Measurements from ENCODE around the gene AADACL2.
"Not testable (repeated sequence)": the region's sequence is repeated elsewhere in the genome, so short reads cannot be mapped to it uniquely, and the experiment has no call there.

AADACL2 gene

GRCh38 chr3:151768393-151768930, 34.7 kb downstream of the AADACL2 start:
- no peak for DNase-seq

DNA sequence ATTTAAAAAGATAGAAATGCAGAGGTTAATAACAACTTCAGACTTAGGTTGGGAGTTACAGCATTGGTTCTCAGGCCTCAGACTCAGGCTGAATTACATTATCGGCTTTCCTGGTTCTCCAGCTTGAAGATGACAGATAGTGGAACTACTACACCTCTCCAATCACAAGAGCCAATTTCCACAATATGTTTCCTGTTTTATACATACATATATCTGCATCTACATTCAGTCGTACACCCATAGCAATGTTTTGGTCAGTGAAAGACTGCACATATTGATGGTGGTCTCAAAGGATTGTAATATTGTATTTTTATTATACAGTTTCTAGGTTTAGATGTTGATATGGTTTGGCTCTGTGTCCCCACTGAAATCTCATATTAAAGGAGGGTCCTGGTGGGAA, 35.4 kb downstream of the AADACL2 start:
- no peak for DNase-seq

DNA sequence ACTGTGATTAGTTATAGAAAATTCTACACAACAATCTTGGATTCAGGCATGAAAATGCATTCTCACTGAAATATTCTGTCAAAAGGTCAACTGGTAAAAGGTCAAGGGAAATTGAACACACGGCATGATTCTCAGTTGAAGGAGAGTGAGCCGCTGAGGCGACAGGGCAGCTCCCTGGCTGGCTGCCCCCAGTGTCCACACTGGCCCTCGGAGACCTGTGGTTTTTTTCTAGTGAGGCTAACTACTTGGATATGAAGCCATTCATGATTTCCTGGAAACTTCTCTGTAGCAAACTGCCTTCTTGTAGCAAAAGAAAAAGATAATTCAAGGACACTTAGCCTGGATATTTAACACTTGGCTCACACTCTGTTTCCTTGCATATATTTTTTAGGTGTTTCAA, 37.2 kb downstream of the AADACL2 start:
- no peak for DNase-seq

DNA sequence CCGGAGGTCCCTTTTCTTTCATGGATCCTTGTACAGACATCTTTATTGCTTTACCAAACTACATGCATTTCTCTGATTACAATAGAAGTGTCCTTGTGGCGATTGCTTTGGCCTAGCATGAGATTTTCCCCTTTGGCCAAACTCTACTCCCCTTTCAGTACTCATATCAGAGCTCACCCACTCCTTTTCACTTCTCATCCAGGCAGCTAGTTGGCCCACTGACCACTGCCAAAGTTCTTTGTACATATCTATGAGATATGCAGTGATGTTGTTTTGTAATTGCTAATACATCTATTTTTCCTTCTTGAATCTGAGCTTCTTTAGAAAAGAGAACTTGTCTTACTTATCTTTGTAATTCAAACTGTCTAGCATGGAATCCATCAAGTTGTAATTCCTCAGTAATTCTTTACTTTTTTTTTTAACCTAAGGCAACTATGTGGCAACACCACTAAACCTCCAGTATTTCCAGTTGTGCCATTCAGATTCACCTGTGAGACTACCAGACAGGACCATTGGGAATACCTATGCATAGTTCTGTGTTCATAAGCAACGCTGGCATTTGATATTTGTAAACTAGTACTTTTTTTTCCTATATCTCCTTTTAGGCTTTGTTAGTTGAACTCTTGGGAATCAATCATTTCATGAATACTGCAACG, 39.2 kb downstream of the AADACL2 start:
- no peak for DNase-seq

DNA sequence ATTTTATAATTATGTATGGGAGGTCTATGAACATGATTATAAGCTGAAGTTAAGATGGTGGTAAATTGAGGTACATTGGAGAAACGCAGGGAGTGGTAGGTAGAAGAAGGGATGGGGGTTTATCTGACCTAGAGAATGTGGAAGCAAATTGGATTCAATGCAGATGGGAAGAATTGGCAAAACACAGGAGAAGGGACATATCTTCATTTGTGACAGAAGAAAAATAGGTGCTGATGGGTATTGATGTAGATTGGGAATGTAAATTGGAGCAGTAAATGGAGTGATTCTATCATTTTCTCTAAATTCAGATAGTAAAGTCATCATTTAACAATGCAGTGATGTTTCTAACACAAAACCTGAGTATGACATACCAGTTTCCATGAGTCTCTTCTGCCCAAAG, 40.5 kb downstream of the AADACL2 start:
- no peak for DNase-seq

- DNase-seq, result no peak
These were observed 41.2 kb downstream of the AADACL2 start for GRCh38 chr3:151774910-151775309.

DNA sequence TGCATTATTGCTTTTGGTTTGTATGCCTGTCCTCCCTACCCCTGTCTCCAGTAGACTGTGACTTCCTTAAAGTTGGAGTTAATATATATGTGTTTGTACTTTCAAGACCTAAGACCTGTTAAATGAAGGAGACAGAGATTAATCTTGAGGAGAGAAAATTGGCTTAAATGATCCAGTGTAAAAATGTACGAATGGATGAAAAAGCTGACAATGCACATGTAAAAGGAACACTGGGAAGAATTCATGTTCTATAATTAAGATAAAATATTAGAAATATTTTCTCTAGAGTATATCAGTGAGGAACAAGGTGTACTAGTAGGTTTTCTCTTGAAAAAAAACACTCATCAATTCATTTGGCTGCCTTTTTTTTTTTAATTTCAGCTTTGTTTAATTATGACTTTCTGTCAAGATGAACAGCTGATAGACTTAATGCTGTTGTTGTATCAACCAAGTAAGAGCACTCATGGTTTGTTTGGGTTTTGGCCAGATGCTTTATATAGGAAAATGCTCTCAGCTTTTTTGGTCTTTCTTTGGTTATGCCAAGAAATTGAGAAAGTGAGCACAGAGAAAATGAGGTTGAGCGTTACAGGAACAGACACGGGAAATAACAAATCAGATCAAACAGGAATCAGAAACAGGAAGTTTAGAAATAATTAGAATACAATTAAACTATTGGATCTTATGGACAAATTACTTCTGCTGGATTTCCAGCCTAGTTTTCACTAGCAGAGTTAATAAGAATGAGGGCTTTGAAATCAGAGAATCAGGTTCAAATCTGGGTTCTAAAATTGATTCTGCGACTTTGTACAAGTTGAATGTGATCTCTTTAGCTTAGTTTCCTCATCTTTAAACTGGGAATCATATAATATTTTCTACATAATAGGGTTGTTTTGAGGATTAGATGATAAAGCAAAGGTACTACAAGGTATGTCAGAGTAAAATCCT, 41.9 kb downstream of the AADACL2 start:
- DNase-seq, result no peak

DNA sequence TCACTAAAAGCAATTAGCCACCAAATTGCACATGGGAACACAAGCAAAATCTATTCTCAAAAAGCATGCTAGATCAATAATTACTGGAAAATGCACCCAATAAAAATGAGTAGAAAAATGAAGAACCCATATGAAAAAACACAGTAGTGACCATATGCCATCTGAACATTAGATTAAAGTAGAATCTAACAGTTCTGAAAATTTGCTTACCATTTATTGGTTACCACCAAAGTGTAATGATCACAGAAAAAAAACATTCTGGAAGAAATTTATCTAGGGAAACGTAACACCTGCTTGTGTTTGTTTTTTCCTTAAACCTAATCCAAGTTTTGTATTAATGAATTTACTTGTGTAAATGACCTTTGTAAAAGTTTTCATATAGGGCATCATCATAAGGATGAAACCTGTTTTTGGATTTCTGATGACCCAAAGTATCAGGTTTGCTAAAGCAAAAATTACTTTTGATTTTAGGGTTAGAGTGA, 42.6 kb downstream of the AADACL2 start:
- DNase-seq, result no peak

- DNase-seq, result no peak
These were observed 44.2 kb downstream of the AADACL2 start for GRCh38 chr3:151777880-151778279.

DNA sequence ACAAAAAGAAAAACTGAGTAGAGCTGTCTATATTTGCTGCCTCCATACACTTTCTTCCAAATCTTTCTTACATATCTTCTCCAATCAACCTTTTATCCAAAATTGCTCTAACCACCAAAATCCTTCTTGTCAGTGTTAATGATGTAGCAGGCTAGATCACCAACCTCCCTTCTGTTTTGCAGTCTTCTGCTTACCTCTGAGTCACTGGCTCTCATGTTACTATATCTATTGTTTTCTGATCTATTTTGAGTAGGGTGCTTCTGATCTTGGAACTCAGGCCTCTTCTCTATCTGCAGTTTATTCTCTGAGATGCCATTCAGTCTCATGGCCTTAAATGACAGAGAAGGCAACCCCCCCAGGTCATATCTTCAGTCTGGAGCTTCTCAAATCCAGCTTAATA, 53.9 kb downstream of the AADACL2 start:
- no peak for DNase-seq

GRCh38 chr3:151788401-151788800, 54.7 kb downstream of the AADACL2 start:
- no peak for DNase-seq

DNA sequence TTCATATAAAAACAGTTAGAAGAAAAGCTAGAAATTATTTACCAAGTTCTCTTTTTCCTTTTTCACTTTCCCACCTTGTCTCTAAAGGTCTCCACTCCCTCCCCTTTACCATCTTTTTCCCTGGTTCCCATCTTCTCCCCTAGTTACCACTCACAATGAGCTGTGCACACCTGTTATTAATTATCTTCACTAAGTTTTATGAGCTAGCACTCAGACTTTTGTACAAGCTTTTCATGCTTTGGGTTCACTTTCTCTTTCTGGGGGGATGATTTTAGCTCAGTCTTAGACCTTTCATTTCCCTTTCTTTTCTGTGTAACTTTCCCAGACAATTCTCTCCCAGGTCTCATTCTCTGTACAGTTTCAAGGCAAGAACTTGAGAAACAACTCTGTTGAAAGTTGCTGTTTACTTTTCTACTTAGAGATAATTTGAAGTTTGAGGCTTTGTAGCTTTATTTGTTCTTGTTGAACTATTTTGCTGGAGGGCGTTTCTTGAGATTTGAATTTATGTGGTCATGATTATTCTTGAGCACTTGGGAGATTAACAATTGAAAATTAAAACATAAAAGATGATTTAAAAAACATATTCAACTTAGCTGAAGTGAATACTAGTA, 56.2 kb downstream of the AADACL2 start:
- DNase-seq, result no peak

DNA sequence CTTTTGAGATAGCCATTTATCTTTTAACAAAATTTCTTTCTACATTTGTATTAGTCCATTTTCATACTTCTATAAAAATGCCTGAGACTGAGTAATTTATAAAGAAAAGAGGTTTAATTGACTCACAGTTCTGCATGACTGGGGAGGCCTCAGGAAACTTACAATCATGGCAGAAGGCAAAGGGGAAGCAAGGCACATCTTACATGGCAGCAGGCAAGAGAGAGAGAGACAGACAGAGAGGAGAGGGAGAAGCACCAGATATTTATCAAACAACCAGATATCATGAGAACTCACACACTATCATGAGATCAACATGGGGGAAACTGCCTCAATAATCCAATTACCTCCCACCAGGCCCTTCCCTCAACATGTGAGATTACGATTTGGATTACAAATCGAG, 57.0 kb downstream of the AADACL2 start:
- not testable (repeated sequence) for DNase-seq

DNA sequence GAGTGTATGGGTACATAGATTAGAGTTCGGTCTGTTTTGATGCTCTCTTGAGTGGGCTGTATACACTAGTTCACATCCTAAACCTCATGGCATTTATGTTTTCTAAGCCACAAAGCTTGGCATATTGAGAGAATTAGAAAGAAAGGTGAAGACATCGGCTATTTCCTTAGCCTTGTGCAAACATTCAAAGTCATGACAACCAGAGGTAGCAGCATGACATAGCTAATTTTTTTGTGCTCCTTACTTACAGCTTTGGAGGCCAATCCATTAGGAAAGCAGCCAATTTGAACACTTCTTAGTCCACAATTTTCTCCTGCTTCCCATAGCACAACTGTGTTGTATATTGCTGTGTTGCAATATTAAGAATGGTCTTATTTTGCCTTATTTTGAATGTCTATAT, 58.7 kb downstream of the AADACL2 start:
- no peak for DNase-seq

GRCh38 chr3:151793636-151794035, 59.9 kb downstream of the AADACL2 start:
- no peak for DNase-seq

GRCh38 chr3:151794080-151794479, 60.4 kb downstream of the AADACL2 start:
- no peak for DNase-seq

GRCh38 chr3:151795276-151795675, 61.5 kb downstream of the AADACL2 start:
- no peak for DNase-seq

DNA sequence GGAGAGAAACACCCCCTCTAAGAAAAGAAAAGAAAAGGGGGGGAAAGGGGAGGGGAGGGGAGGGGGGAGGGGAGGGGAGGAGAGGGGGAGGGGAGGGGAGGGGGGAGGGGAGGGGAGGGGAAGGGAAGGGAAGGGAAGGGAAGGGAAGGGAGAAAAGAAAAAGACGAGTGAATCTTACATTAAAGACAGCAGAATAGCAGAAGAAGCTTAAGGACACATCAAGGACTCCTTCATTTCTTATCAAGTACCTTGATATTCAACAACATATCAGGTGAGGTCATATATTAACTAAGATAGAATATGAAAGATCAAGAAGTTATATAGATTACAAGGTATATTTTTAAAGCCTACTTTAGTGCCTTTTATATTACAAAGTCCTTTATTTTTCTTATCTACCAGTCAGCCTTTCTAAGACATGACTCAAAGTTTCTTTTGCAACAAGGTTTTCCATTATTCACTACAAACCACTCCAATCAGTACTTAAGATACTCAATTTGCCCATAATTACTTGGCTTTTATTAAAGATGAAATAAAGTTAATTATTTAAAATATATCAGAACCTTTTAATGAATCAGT, 62.5 kb downstream of the AADACL2 start:
- no peak for DNase-seq

GRCh38 chr3:151798466-151798865, 64.7 kb downstream of the AADACL2 start:
- no peak for DNase-seq

- no peak for DNase-seq
These were observed 66.7 kb downstream of the AADACL2 start for GRCh38 chr3:151800431-151800830.

- DNase-seq, result no peak
These were observed 70.5 kb downstream of the AADACL2 start for GRCh38 chr3:151804267-151804666.

DNA sequence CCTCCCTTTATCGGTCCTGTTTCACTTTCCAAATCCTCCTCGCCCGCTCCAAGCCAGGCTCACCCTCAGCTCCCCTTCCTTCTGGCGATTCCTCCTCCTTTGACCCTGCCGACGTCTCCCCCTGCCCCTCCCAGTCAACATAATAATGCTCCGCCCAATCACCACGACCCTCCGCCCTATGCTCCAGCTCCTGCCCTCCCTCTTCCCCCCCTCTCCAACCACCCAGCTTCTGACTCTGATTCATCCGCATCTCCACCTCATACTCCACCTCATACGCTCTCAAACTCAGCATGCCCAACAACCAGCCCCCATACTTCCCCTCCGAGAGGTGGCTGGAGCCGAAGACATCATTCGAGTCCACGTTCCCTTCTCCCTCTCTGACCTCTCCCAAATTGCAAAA, 73.1 kb downstream of the AADACL2 start:
- DNase-seq, result no peak

Measured in CD4-positive, alpha-beta T cell treated with Interferon alpha-2 for 1 hour (primary cell).